BE2C (cell line): ENCODE data around the gene MYO5A.

Experiments used
- DNase-seq: peaks from one replicate; pipeline ENCODE4 v3.0.0-alpha.2; 2020
- H3K27me3 ChIP-seq: fragments of 250-450 bp; sonication (Bioruptor Pico); 2 replicates; pipeline ENCODE4 v1.5.1; 2020; ENCODE audit warnings: mild to moderate bottlenecking
- H3K36me3 ChIP-seq: fragments of 250-450 bp; sonication (Bioruptor Pico); 2 replicates; pipeline ENCODE4 v1.5.1; 2020; ENCODE audit warnings: mild to moderate bottlenecking
- H3K4me1 ChIP-seq: fragments of 250-450 bp; sonication (Bioruptor Pico); 2 replicates; pipeline ENCODE4 v1.5.1; 2020
- H3K4me3 ChIP-seq: 2 replicates; pipeline ENCODE4 v1.5.1; 2011; ENCODE audit warnings: low read depth, low read length
- H3K9me3 ChIP-seq: fragments of 250-450 bp; sonication (Bioruptor Pico); 2 replicates; pipeline ENCODE4 v1.5.1; 2020
- TF ChIP-seq, protein P1 (sequence below): IDR thresholded peaks from 2 replicates; pipeline ENCODE4 v1.5.1; 2012; ENCODE audit warnings: mild to moderate bottlenecking, low read depth, low read length

Gene MYO5A

DNA sequence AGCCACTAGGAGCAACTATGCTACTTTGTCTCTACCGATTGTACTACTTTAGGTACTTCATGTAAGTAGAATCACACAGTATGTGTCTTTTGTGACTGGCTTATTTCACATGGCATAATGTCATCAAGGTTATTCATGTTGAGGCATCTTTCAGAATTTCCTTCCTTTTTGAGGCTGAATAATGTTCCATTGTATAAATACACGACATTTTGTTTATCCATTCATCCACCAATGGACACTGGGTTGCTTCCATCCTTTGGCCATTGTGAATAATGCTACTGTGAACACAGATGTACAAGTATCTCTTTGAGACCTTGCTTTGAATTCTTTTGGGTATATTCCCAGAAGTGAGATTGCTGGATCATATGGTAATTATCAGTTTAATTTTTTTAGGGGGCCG, 29.2 kb downstream of the MYO5A start:
- no peaks in the 10 kb centered on the region for H3K27me3 ChIP-seq
- TF ChIP-seq, protein P1, sequence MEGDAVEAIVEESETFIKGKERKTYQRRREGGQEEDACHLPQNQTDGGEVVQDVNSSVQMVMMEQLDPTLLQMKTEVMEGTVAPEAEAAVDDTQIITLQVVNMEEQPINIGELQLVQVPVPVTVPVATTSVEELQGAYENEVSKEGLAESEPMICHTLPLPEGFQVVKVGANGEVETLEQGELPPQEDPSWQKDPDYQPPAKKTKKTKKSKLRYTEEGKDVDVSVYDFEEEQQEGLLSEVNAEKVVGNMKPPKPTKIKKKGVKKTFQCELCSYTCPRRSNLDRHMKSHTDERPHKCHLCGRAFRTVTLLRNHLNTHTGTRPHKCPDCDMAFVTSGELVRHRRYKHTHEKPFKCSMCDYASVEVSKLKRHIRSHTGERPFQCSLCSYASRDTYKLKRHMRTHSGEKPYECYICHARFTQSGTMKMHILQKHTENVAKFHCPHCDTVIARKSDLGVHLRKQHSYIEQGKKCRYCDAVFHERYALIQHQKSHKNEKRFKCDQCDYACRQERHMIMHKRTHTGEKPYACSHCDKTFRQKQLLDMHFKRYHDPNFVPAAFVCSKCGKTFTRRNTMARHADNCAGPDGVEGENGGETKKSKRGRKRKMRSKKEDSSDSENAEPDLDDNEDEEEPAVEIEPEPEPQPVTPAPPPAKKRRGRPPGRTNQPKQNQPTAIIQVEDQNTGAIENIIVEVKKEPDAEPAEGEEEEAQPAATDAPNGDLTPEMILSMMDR, result no peak
- no peaks in the 10 kb centered on the region for H3K9me3 ChIP-seq
- H3K4me3 ChIP-seq, result no peak overlapping the region
- no peaks in the 10 kb centered on the region for H3K36me3 ChIP-seq
- no peak for DNase-seq
- H3K4me1 ChIP-seq, result no peaks in the 10 kb centered on the region

DNA sequence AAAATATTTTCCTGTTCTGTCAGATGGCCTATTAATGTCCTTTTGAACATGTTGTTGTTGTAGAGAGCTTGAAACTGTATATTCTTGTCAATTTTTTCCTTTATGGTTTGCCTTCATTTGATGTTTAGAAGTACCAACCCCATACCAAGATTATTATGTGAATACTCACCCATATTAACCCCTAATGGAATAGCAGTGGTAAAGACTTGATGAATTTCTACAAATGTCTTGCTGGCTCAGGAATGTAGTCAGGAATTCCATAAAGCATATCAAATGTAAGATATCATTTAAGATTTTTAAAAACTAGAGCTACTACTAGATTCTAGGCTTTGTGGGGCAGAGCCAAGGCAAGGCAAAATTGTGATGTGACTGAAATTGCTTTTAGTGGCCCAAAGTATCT, 30.0 kb downstream of the MYO5A start:
- no peaks in the 10 kb centered on the region for H3K4me1 ChIP-seq
- no peak for DNase-seq
- no peaks in the 10 kb centered on the region for H3K9me3 ChIP-seq
- no peaks in the 10 kb centered on the region for H3K27me3 ChIP-seq
- no peaks in the 10 kb centered on the region for H3K36me3 ChIP-seq
- no peak overlapping the region for H3K4me3 ChIP-seq
- TF ChIP-seq, protein P1, result no peak

DNA sequence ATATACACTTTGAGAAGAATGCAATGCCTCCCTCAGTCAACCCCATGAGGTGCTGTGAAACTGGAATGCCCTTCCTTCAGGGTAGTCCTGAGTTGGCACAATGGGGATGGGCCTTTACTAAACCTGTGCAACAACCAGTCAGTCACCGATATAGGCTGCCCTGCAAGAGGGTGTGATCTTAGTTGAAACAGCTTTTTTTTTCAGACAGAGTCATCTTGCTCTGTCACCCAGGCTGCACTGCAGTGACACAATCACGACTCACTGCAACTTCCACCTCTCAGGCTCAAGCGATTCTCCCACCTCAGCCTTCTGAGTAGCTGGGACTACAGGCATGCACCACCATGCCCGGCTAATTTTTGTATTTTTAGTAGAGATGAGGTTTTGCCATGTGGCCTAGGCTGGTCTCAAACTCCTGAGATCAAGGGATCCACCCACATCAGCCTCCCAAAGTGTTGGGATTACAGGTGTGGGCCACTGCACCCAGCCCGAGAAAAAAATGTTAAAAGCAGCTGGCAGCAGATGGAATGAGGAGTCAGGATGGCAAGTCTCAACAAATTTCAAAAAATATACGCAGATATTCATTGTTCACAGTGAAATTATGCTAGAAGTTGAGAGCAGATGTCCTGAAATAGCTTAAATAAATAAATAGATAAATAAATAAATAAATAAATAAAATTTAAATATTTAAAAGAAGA, 31.8 kb downstream of the MYO5A start:
- TF ChIP-seq, protein P1, result no peak
- H3K36me3 ChIP-seq, result no peaks in the 10 kb centered on the region
- H3K27me3 ChIP-seq, result no peaks in the 10 kb centered on the region
- no peak for DNase-seq
- no peaks in the 10 kb centered on the region for H3K4me1 ChIP-seq
- no peaks in the 10 kb centered on the region for H3K9me3 ChIP-seq
- H3K4me3 ChIP-seq, result no peak overlapping the region

DNA sequence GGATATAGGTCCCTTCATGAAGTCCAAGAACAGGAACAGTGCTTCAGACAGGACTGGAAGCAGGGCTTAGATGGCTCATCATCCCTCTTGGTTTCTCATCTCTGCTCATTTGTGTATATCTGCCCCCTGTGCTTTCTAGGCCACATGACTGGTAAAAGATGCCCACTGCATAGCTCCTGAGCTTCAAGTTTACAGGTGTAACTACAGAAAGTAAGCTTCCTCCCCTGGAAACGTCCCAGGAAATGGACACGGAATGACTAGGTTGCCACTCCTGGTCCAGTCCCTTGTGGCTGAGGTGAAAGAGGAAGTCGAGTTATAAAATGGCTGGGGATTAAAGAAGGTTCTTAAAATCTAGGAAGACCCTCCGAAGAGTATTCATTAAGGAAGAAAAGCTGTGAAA, 32.5 kb downstream of the MYO5A start:
- H3K27me3 ChIP-seq, result no peaks in the 10 kb centered on the region
- no peak overlapping the region for H3K4me3 ChIP-seq
- no peaks in the 10 kb centered on the region for H3K4me1 ChIP-seq
- DNase-seq, result no peak
- no peaks in the 10 kb centered on the region for H3K36me3 ChIP-seq
- TF ChIP-seq, protein P1, result no peak
- no peaks in the 10 kb centered on the region for H3K9me3 ChIP-seq

DNA sequence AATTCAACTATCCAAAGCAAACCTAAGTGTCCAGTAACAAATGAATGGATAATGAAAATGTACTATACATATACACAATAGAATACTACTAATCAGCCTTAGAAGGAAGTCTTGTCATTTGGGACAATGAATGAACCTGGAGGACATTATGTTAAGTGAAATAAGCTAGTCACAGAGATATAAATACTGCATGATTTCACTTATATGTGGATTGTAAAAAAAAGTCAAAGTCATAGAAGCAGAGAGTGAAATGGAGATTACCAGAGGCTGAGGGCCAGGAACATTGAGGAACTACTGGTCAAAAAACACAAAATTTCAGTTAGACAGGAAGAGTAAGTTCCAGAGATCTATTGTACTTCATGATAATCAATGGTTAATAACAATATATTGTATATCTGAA, 33.6 kb downstream of the MYO5A start:
- TF ChIP-seq, protein P1, result no peak
- Histone ChIP-seq H3K4me3 (no peak overlapping the region), H3K27me3 (no peaks in the 10 kb centered on the region), H3K4me1 (no peaks in the 10 kb centered on the region), H3K9me3 (no peaks in the 10 kb centered on the region), H3K36me3 (no peaks in the 10 kb centered on the region)
- DNase-seq, result no peak

DNA sequence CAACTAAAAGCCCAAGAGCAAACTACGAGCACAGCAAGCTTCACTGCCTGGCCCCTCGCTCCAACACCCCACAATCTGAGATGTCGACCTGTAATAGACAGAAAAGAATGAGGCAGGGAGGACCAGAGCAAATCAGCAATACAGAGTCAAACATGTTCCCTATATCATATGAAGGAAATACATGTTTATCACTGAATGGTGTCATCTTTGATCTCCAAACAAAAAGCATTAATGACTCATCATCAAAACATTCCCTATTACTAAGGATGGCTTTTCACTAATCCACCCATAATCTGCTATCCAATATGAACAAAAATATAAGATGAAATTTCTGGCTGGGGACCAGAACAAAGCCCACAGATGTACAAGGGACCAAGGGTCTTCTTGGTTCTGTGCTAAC, 34.7 kb downstream of the MYO5A start:
- Histone ChIP-seq H3K36me3 (no peaks in the 10 kb centered on the region), H3K4me3 (no peak overlapping the region), H3K4me1 (no peaks in the 10 kb centered on the region), H3K27me3 (no peaks in the 10 kb centered on the region), H3K9me3 (no peaks in the 10 kb centered on the region)
- TF ChIP-seq, protein P1, result no peak
- DNase-seq, result no peak
